Measurements from ENCODE around the gene TBC1D22B. TPM values are rescaled to one million over a fixed set of nuclear protein-coding genes. Genes with fewer than 3 reads are reported as not detected.

TBC1D22B gene
- total and polyA plus RNA-seq, 2 of the 13 experiments (the other 11 are each of a cell fraction or from before 2014, with no cell fraction given), result 9.7 to 12.9 TPM

DNA sequence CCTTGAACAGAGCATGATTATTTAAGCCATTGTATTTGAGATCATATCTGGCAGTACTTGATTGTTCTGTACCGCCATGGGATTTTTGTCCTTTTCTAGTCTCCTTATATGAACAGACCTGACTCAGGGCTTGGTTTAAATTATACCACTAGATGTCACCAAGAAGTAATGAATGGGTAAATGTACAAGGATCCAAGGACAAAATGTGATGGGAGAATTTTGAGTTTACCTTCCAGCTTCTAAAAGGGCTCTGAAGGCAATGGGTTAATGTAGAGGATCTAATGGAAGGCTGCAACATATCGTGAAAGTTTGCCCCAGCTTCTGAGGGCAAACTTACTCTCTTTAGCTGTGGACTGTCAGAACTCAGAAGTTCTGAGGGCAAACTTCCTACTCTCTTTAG lies 108.2 kb downstream of the TBC1D22B start:
- intact Hi-C loops (cut with micrococcal nuclease; ENCODE audit: unreplicated experiment), result no loop called here
- POLR2A ChIA-PET, result interaction anchor here (1.2 to 1.7 kb wide), 2 partner anchors 11 to 40 kb away, joined by 4 to 6 read pairs; partner anchors contain the start of gene RNF8
- 73% methylated on average over 2 of the region's 2 CpGs for WGBS (ENCODE audit: low lambda C conversion rate)

More for the DNA sequence above, 108.2 kb downstream of the TBC1D22B start:
- CTCF ChIA-PET (ENCODE audit: low intra/inter-chr PET ratio, low total read pairs), result interaction anchor here (2.7 kb wide), 1 partner anchor 16 kb away, joined by 18 read pairs; no protein-coding TSS in a partner anchor
- ATAC-seq, result no peak
- in situ Hi-C loops (cut with HindIII; ENCODE audit: extremely low pct_ligation_motif_present, low pct_unique_long_range_greater_than_20kb), result no loop called here
- Histone ChIP-seq H3K9ac (ENCODE audit: insufficient read depth, low read depth, low read length) (no peak overlapping the region), H4K20me1 (ENCODE audit: insufficient read depth, low read length) (peaks cover 11% of the 10 kb centered on the region), H3K9me3 (ENCODE audit: low read length) (no peaks in the 10 kb centered on the region), H3K27me3 (ENCODE audit: control insufficient read depth in 1 of 2, insufficient read depth in 2 of 2, low read length in 2 of 2) (no peaks in the 10 kb centered on the region), H3K79me2 (ENCODE audit: insufficient read depth, low read length) (no peaks in the 10 kb centered on the region), H3K4me1 (ENCODE audit: insufficient read depth, low read length) (peaks cover 45% of the 10 kb centered on the region), H3K36me3 (replicated peaks in 1 of 2; ENCODE audit: control insufficient read depth in 1 of 2, insufficient read depth in 2 of 2, low read length in 2 of 2) (peaks cover 14 to 58% of the 10 kb centered on the region in 2 experiments), H2AFZ (ENCODE audit: low read length) (no peak overlapping the region), H3K27ac (ENCODE audit: extremely low read length, insufficient read depth, low read length) (no peak overlapping the region), H3K4me3 (replicated peaks in 1 of 3; ENCODE audit: insufficient read depth in 1 of 3, low read depth in 2 of 3, low read length in 3 of 3) (no peak overlapping the region), H3K4me2 (ENCODE audit: low read depth, low read length) (no peak overlapping the region)
- peak; percentile 42 for DNase-seq (ENCODE audit: low spot score)
- FAIRE-seq, result no peak
- TF ChIP-seq STAG1 (CRISPR knock-in tag; IDR thresholded peaks at IDR 0.05), result peak; percentile 63
- TF ChIP-seq, protein P1, sequence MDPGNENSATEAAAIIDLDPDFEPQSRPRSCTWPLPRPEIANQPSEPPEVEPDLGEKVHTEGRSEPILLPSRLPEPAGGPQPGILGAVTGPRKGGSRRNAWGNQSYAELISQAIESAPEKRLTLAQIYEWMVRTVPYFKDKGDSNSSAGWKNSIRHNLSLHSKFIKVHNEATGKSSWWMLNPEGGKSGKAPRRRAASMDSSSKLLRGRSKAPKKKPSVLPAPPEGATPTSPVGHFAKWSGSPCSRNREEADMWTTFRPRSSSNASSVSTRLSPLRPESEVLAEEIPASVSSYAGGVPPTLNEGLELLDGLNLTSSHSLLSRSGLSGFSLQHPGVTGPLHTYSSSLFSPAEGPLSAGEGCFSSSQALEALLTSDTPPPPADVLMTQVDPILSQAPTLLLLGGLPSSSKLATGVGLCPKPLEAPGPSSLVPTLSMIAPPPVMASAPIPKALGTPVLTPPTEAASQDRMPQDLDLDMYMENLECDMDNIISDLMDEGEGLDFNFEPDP (CRISPR knock-in tag; conservative IDR thresholded peaks at IDR 0.05), result 0 out of 2 replicates have a peak, but pooled peaks have one; percentile 2
- TF ChIP-seq SMC3 (IDR thresholded peaks at IDR 0.05; ENCODE audit: low read length), result 0 out of 2 replicates have a peak, but pooled peaks have one; percentile 9
- no peak for TF ChIP-seq ZNF430 (CRISPR knock-in tag; IDR thresholded peaks at IDR 0.05)
- TF ChIP-seq, protein P2, sequence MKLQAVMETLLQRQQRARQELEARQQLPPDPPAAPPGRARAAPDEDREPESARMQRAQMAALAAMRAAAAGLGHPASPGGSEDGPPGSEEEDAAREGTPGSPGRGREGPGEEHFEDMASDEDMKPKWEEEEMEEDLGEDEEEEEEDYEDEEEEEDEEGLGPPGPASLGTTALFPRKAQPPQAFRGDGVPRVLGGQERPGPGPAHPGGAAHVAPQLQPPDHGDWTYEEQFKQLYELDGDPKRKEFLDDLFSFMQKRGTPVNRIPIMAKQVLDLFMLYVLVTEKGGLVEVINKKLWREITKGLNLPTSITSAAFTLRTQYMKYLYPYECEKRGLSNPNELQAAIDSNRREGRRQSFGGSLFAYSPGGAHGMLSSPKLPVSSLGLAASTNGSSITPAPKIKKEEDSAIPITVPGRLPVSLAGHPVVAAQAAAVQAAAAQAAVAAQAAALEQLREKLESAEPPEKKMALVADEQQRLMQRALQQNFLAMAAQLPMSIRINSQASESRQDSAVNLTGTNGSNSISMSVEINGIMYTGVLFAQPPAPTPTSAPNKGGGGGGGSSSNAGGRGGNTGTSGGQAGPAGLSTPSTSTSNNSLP (IDR thresholded peaks at IDR 0.05; ENCODE audit: low read depth, low read length), result 0 out of 2 replicates have a peak, but pooled peaks have one; percentile 40
- TF ChIP-seq, protein P3, sequence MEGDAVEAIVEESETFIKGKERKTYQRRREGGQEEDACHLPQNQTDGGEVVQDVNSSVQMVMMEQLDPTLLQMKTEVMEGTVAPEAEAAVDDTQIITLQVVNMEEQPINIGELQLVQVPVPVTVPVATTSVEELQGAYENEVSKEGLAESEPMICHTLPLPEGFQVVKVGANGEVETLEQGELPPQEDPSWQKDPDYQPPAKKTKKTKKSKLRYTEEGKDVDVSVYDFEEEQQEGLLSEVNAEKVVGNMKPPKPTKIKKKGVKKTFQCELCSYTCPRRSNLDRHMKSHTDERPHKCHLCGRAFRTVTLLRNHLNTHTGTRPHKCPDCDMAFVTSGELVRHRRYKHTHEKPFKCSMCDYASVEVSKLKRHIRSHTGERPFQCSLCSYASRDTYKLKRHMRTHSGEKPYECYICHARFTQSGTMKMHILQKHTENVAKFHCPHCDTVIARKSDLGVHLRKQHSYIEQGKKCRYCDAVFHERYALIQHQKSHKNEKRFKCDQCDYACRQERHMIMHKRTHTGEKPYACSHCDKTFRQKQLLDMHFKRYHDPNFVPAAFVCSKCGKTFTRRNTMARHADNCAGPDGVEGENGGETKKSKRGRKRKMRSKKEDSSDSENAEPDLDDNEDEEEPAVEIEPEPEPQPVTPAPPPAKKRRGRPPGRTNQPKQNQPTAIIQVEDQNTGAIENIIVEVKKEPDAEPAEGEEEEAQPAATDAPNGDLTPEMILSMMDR (CRISPR knock-in tag; IDR thresholded peaks at IDR 0.05), result peak; percentile 55
- peak; percentile 51; the same call in 1 of the 2 replicates for TF ChIP-seq ZNF652 (CRISPR knock-in tag; IDR thresholded peaks at IDR 0.05; ENCODE audit: borderline replicate concordance, low read depth)
- TF ChIP-seq REPIN1 (CRISPR knock-in tag; IDR thresholded peaks at IDR 0.05; ENCODE audit: borderline replicate concordance, low read depth), result no peak
- BruUV-seq (replicated peaks), result no TSS peak

All from HepG2 (cell line).